Coronary artery (tissue), 2 donors: ENCODE data around the gene CTNND1.

Source experiments
- DNase-seq: peaks from one replicate; pipeline ENCODE4 v3.0.0-alpha.2; 2017; ENCODE audit warnings: low spot score
- H3K27ac ChIP-seq, 2 donors: fragments of 200-600 bp; sonication (generic); one replicate each; pipeline ENCODE4 v1.5.1; 2016 to 2019
- H3K4me3 ChIP-seq: fragments of 200-600 bp; sonication (generic); 2 replicates; pipeline ENCODE4 v1.5.1; 2016; ENCODE audit warnings: mild to moderate bottlenecking, moderate library complexity
- TF ChIP-seq, protein P1 (sequence below): fragments of 200-600 bp; sonication (generic); IDR thresholded peaks from one replicate; pipeline ENCODE4 v1.5.1; 2019; ENCODE audit warnings: antibody characterized with exemption

Gene CTNND1

DNA sequence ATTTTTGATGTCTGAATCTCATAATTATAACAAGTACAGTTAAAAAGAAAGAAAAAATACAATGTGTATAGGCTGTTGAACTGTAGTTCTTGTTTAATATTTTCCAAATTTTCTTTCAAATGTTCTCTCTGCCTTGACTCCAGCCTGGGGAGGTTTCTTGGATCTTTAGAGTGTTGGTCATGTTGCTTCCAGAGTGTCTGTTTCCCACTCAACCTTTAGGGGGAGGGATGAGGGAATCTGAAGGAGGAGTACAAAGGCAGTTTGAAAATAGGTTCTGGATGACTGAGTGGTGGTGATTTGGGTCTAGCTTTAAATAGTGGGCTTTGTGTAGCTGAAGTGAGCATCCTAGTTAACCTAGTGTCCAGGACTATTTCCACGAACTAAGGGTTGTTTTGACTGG lies 2.0 kb downstream of the CTNND1 start:
- Histone ChIP-seq H3K4me3 (peak overlapping the region; percentile 77), H3K27ac (peak overlapping the region; percentile 84 to 93)
- TF ChIP-seq, protein P1, sequence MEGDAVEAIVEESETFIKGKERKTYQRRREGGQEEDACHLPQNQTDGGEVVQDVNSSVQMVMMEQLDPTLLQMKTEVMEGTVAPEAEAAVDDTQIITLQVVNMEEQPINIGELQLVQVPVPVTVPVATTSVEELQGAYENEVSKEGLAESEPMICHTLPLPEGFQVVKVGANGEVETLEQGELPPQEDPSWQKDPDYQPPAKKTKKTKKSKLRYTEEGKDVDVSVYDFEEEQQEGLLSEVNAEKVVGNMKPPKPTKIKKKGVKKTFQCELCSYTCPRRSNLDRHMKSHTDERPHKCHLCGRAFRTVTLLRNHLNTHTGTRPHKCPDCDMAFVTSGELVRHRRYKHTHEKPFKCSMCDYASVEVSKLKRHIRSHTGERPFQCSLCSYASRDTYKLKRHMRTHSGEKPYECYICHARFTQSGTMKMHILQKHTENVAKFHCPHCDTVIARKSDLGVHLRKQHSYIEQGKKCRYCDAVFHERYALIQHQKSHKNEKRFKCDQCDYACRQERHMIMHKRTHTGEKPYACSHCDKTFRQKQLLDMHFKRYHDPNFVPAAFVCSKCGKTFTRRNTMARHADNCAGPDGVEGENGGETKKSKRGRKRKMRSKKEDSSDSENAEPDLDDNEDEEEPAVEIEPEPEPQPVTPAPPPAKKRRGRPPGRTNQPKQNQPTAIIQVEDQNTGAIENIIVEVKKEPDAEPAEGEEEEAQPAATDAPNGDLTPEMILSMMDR, result no peak
- DNase-seq, result no peak

DNA sequence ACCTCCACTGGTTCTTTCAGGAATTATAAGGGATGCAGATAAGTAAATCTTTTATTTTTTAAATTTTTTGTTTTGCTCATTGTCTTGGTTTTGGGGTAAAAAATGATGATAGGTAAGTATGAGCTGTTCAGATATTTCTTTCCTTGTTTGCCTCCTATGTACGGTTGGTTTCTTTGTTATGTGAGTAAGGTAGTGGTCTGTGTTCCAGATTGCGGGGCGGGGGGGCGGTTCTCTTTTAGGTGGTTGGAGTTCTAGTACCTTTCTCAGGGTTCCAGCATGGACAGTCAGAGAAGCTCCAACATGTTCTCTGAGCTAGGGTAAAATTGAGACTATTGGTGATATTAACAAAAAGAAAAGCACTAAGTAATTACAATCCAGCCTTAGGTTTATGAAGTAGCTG lies 2.4 kb downstream of the CTNND1 start:
- H3K27ac ChIP-seq, result peak overlapping the region; percentile 84 to 93

DNA sequence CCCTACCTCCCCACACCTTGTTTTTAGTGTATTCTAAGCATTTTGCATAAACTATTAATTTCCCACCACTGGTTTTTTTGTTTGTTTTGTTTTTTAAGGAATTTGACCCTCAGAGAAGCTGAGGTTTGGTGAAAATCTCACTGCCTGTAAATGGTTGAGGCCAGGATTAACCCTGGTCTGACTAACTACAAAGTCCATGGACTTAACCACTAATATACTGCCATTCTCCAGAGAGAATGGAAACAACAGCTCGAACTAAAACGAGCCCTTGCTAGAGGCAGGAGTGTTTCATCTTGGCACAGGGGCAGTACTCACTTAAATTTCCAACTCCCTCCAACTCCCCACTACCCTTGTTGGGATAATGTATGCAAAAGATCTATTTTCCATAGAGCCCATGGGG lies 3.0 kb downstream of the CTNND1 start:
- DNase-seq, result no peak
- TF ChIP-seq, protein P1, result no peak
- H3K4me3 ChIP-seq, result peak overlapping the region; percentile 77

More for the DNA sequence above, 2.4 kb downstream of the CTNND1 start:
- H3K4me3 ChIP-seq, result peak overlapping the region; percentile 77
- no peak for DNase-seq
- TF ChIP-seq, protein P1, result no peak

DNA sequence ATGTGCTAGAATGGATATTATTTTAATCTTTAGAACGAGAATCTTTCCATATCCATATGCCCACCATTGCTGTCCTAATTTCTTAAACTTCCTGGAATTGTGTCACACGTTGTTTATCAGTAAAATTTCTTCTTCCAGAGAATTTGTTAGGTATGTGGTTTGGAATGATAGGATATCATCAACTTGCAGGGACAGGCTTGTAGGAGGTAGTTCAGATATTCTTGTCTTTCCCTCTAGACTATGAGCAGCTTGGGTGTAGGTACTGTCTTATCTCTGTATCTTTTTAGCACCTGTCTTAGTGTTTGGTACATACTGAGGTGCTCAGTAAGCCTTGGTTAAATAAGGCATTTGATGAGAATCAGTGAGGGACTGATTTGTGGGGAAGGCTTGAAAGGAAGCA lies 3.4 kb downstream of the CTNND1 start:
- TF ChIP-seq, protein P1, result no peak
- H3K27ac ChIP-seq, result peak overlapping the region; percentile 48 to 84
- peak overlapping the region; percentile 77 for H3K4me3 ChIP-seq
- DNase-seq, result no peak

More for the DNA sequence above, 3.0 kb downstream of the CTNND1 start:
- peak overlapping the region; percentile 48 to 84 for H3K27ac ChIP-seq

DNA sequence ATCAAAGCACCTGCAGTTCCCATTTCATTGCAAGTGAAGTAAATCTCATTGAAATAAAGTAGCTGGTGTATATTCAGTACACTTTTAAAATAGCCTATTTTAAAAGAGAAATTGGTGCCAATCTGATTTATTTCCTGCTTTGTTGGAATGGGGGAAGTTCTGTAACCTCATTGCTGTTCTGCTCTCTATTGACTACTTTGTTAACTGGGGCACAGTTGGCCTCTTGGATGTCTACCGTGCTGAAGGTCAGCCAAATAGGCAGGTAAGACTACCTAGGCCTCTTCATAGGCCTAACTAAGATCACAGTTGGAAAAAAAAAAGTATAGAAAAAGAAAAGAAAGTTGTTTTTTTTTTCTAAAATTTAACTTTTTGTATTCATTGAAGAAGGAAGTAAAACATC lies 9.2 kb downstream of the CTNND1 start:
- DNase-seq, result no peak
- Histone ChIP-seq H3K27ac (no peak overlapping the region), H3K4me3 (no peak overlapping the region)
- TF ChIP-seq, protein P1, result no peak

DNA sequence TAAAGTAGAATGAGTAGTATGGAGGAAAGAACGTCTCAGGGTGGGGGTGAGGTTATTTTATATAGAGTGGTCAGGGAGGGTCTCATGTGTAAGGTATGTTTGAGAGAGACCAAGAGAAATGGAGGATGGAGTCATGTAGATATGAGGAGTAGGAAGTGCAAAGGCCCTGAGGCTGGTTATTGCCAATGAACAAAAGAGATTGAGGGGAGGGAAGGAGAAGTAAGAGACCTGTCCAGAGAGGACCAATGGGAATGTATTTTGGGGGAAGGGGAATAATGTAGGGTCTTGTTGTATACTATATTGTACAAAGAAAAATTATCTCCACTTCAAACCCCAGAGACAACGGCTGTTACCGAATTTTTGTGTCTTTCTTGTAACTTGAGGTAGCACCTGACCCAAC lies 9.8 kb downstream of the CTNND1 start:
- no peak overlapping the region for H3K4me3 ChIP-seq
- no peak overlapping the region for H3K27ac ChIP-seq
- no peak for DNase-seq

DNA sequence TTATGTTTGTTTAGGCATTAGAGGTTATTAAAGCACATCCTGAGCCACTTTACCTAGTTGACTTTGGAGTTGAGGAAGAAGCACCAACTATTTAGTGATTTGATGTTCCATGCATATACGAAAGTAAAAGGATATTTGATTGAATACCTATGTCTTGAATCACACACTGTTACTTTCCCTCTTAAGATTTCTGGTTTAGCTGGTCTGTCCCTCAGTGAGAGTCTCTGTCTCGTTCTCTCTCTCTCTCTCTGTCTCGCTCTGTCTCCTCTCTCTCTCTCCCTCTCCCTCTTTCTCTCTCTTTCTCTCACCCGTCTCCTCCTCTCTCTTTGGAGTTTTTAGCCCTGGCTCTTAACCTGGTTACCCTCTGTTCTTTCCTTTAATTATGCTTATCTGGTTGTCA lies 11.0 kb downstream of the CTNND1 start:
- no peak for DNase-seq
- H3K4me3 ChIP-seq, result no peak overlapping the region
- no peak overlapping the region for H3K27ac ChIP-seq
- TF ChIP-seq, protein P1, result no peak

More for the DNA sequence above, 9.8 kb downstream of the CTNND1 start:
- TF ChIP-seq, protein P1, result no peak
